ENCODE measurements around the gene CACNA1I. TPM values are rescaled to one million over a fixed set of nuclear protein-coding genes. Genes with fewer than 3 reads are reported as not detected.

The CACNA1I gene
- total RNA-seq, 2 donors from 2014 or later: 0.33 to 0.52 TPM

DNA sequence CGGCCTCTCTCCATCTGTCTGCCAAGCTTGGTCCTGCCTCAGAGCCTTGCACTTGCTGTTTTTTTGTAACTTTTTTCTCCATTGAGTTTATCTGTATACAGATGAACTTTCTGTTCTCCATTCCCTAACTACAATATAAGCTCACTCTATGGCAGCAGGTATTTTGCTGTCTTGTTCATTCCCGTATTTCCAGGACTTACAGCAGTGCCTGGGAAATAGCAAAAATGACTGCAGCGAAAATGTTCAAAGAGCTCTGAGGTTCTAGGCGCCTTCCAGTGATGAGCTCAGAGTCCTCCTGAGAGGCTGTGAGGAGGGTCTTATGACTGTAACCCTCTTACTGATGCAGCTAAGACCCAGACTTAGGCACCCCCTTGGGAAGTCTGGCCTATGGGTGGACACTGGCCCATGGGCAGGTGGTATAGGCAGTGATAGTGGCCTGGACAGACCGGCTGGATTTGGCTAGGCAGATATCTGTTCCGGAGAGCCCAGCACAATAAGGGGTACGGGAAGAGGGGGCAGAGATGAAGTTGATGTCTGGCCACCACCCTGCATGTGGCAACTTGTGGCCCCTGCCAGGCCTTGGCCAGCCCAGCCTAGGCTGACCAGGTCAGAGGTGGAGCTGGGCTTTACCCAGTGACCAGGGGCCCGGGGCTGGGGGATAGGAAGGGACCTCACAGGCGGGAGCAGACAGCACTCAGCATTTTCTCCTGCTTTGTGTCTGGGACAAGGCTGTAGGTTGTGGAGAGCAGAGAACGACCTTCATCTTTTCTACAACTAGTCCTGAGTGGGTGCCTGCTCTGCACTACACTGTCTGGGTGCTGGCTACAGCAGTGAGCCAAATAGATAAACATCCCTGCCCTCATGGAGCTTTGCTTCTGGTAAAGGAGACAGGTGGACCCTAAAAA, 45.5 kb upstream of the CACNA1I start:
- H3K4me3 ChIP-seq: no peak overlapping the region
- no peaks in the 10 kb centered on the region for H3K9me3 ChIP-seq
- intact Hi-C loops (cut with DNase I): no loop called here
- no peaks in the 10 kb centered on the region for H3K27me3 ChIP-seq
- TF ChIP-seq POLR2A (IDR thresholded peaks at IDR 0.05): peak in 1 of 3 donors; percentile 10
- TF ChIP-seq, protein P1, sequence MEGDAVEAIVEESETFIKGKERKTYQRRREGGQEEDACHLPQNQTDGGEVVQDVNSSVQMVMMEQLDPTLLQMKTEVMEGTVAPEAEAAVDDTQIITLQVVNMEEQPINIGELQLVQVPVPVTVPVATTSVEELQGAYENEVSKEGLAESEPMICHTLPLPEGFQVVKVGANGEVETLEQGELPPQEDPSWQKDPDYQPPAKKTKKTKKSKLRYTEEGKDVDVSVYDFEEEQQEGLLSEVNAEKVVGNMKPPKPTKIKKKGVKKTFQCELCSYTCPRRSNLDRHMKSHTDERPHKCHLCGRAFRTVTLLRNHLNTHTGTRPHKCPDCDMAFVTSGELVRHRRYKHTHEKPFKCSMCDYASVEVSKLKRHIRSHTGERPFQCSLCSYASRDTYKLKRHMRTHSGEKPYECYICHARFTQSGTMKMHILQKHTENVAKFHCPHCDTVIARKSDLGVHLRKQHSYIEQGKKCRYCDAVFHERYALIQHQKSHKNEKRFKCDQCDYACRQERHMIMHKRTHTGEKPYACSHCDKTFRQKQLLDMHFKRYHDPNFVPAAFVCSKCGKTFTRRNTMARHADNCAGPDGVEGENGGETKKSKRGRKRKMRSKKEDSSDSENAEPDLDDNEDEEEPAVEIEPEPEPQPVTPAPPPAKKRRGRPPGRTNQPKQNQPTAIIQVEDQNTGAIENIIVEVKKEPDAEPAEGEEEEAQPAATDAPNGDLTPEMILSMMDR (IDR thresholded peaks at IDR 0.05): no peak
- peaks cover 73% of the 10 kb centered on the region for H3K4me1 ChIP-seq
- no peak for ATAC-seq
- 62 to 74% methylated on average over 10 of the region's 10 CpGs for WGBS, 2 donors
- DNase-seq: no peak
- peak overlapping the region in 2 of 4 donors; percentile 29 to 32 for H3K27ac ChIP-seq
- H3K36me3 ChIP-seq (replicated peaks in 1 of 2; ENCODE audit: insufficient read depth in 1 of 2, low read depth in 2 of 2): peaks cover 6 to 13% of the 10 kb centered on the region in 2 donors

DNA sequence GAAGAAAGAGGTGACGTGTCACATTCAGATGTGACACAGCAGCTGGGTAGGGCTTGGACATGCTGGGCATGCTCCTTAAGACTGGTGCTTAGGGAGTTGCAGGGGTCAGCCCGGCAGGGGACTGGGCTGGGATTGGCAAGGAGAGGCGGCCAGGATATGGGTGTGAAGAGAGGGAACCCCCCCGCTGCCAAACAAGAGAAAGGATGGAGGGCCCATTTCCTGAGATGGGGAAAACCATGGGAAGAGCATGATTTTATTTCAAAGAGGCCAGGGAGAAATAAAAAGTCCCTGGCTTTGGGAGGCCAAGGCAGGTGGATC, 44.9 kb upstream of the CACNA1I start:
- peak overlapping the region in 1 of 4 donors; percentile 32 for H3K27ac ChIP-seq
- DNase-seq (no peak), ATAC-seq (no peak)
- H3K4me3 ChIP-seq: no peak overlapping the region
- H3K4me1 ChIP-seq: peaks cover 79% of the 10 kb centered on the region
- H3K36me3 ChIP-seq (replicated peaks in 1 of 2; ENCODE audit: insufficient read depth in 1 of 2, low read depth in 2 of 2): peaks cover 6 to 13% of the 10 kb centered on the region in 2 donors
- peak in 1 of 3 donors; percentile 3 for TF ChIP-seq POLR2A (IDR thresholded peaks at IDR 0.05)
- TF ChIP-seq, protein P1 (IDR thresholded peaks at IDR 0.05): no peak
- no peaks in the 10 kb centered on the region for H3K27me3 ChIP-seq
- whole genome bisulfite sequencing, 2 donors: 81 to 82% methylated on average over 4 of the region's 4 CpGs
- no peaks in the 10 kb centered on the region for H3K9me3 ChIP-seq
- intact Hi-C loops (cut with DNase I): no loop called here

GRCh38 chr22:39526736-39527171, 43.8 kb upstream of the CACNA1I start:
- Histone ChIP-seq H3K27ac (peak overlapping the region in 2 of 4 donors; percentile 29 to 32), H3K4me1 (peaks cover 88% of the 10 kb centered on the region), H3K36me3 (replicated peaks in 1 of 2; ENCODE audit: insufficient read depth in 1 of 2, low read depth in 2 of 2) (peaks cover 2 to 7% of the 10 kb centered on the region in 2 donors), H3K4me3 (no peak overlapping the region), H3K9me3 (no peaks in the 10 kb centered on the region), H3K27me3 (no peaks in the 10 kb centered on the region)
- no peak for TF ChIP-seq POLR2A (IDR thresholded peaks at IDR 0.05)
- TF ChIP-seq, protein P1 (IDR thresholded peaks at IDR 0.05): no peak
- DNase-seq: no peak
- 57 to 69% methylated on average over 4 of the region's 4 CpGs for WGBS, 2 donors
- intact Hi-C loops (cut with DNase I): no loop called here
- no peak for ATAC-seq

GRCh38 chr22:39527481-39527961, 43.0 kb upstream of the CACNA1I start:
- TF ChIP-seq, protein P1 (IDR thresholded peaks at IDR 0.05): no peak
- TF ChIP-seq POLR2A (IDR thresholded peaks at IDR 0.05): no peak
- DNase-seq (peak in 2 of 4 donors; percentile 52 to 55), ATAC-seq (no peak)
- Histone ChIP-seq H3K4me3 (no peak overlapping the region), H3K9me3 (no peaks in the 10 kb centered on the region), H3K27me3 (no peaks in the 10 kb centered on the region), H3K4me1 (peaks cover 84% of the 10 kb centered on the region), H3K36me3 (replicated peaks in 1 of 2; ENCODE audit: insufficient read depth in 1 of 2, low read depth in 2 of 2) (peaks cover 0 to 2% of the 10 kb centered on the region in 2 donors), H3K27ac (peak overlapping the region in 3 of 4 donors; percentile 1 to 32 (median 29))
- intact Hi-C loops (cut with DNase I): no loop called here
- WGBS, 2 donors: 29 to 41% methylated on average over 5 to 6 of the region's 6 CpGs

Measured in body of pancreas (tissue), 4 donors.